Activated B cell treated with CpG ODN at 0.5 μM for 24 hours (primary cell): ENCODE measurements around the gene ARHGAP10. TPM values are rescaled to one million over a fixed set of nuclear protein-coding genes. Genes with fewer than 3 reads are reported as not detected.
"Not testable (repeated sequence)": the region's sequence is repeated elsewhere in the genome, so short reads cannot be mapped to it uniquely, and the experiment has no call there.

Experiments used
- ATAC-seq: fragments of 200-7000 bp; cut with Tn5 transposase; one replicate; pipeline ENCODE4 v1.10.0; 2021; ENCODE audit warnings: low read depth, mild to moderate bottlenecking, moderate library complexity
- CTCF ChIA-PET: fragments of 350-600 bp; sonication (Branson Sonifier 250); formaldehyde crosslinking; loops from one replicate; lab custom pipeline; 2021; ENCODE audit warnings: antibody characterized with exemption; lab: Charles Lee
- POLR2A ChIA-PET: fragments of 350-600 bp; sonication (Branson Sonifier 250); formaldehyde crosslinking; loops from one replicate; lab custom pipeline; 2021; ENCODE audit warnings: antibody characterized with exemption; lab: Charles Lee
- DNase-seq: peaks from one replicate; pipeline ENCODE4 v3.0.0; 2022
- H3K27ac Mint-ChIP-seq: one replicate; pipeline ENCODE4 v1.8.0; 2020; ENCODE audit warnings: mixed read lengths
- H3K27me3 Mint-ChIP-seq: one replicate; pipeline ENCODE4 v1.8.0; 2021; ENCODE audit warnings: mixed read lengths
- H3K36me3 Mint-ChIP-seq: one replicate; pipeline ENCODE4 v1.8.0; 2021; ENCODE audit warnings: low read depth, mixed read lengths
- H3K4me1 Mint-ChIP-seq: one replicate; pipeline ENCODE4 v1.8.0; 2021; ENCODE audit warnings: mixed read lengths
- H3K4me3 Mint-ChIP-seq: one replicate; pipeline ENCODE4 v1.8.0; 2020; ENCODE audit warnings: mild to moderate bottlenecking, mixed read lengths
- H3K9me3 Mint-ChIP-seq: one replicate; pipeline ENCODE4 v1.8.0; 2020; ENCODE audit warnings: mixed read lengths
- CTCF ChIP-seq: fragments of 200-600 bp; IDR thresholded peaks from one replicate; pipeline ENCODE4 v1.8.0; 2022; ENCODE audit warnings: antibody characterized with exemption, mild to moderate bottlenecking
- intact Hi-C: fragments of 100-400 bp; cut with micrococcal nuclease; formaldehyde crosslinking; loops from one replicate; pipeline ENCODE4 v1.15.1; 2024
- total RNA-seq: library from RNA; stranded (reverse); gene quantifications from 2 replicates; pipeline ENCODE4 v1.2.3, GENCODE V29; 2022

ARHGAP10 gene
- total RNA-seq, 1 donor from 2014 or later = 0.60 TPM

GRCh38 chr4:147880511-147880910 is 148.6 kb downstream of the ARHGAP10 start:
- no peaks in the 10 kb centered on the region for H3K27me3 Mint-ChIP-seq
- no peaks in the 10 kb centered on the region for H3K36me3 Mint-ChIP-seq
- H3K4me3 Mint-ChIP-seq = no peak overlapping the region
- DNase-seq = no peak
- intact Hi-C loops = no loop called here
- H3K4me1 Mint-ChIP-seq = no peaks in the 10 kb centered on the region
- CTCF ChIA-PET = interaction anchor here (1.3 kb wide), 1 partner anchor 14 kb away, joined by 3 read pairs; no protein-coding TSS in a partner anchor
- ATAC-seq = no peak
- H3K27ac Mint-ChIP-seq = no peak overlapping the region
- POLR2A ChIA-PET = no interaction called here
- TF ChIP-seq CTCF = no peak
- H3K9me3 Mint-ChIP-seq = peaks cover 7% of the 10 kb centered on the region

- H3K4me1 Mint-ChIP-seq = no peaks in the 10 kb centered on the region
- ATAC-seq (no peak), DNase-seq (no peak)
- H3K27me3 Mint-ChIP-seq = no peaks in the 10 kb centered on the region
- no peaks in the 10 kb centered on the region for H3K36me3 Mint-ChIP-seq
- intact Hi-C loops = no loop called here
- H3K9me3 Mint-ChIP-seq = peaks cover 7% of the 10 kb centered on the region
- H3K4me3 Mint-ChIP-seq = no peak overlapping the region
- no peak for TF ChIP-seq CTCF
- ChIA-PET CTCF (interaction anchor here (1.1 to 3.0 kb wide), 2 partner anchors 18 kb away, joined by 3 to 17 read pairs; no protein-coding TSS in a partner anchor), POLR2A (no interaction called here)
- no peak overlapping the region for H3K27ac Mint-ChIP-seq
Measured at GRCh38 chr4:147884536-147884935, 152.6 kb downstream of the ARHGAP10 start.

- ATAC-seq, H3K4me3 Mint-ChIP-seq, H3K27ac Mint-ChIP-seq, H3K36me3 Mint-ChIP-seq, DNase-seq, intact Hi-C loops, H3K4me1 Mint-ChIP-seq, POLR2A ChIA-PET, H3K27me3 Mint-ChIP-seq, H3K9me3 Mint-ChIP-seq: not testable (repeated sequence)
- CTCF ChIA-PET = interaction anchor here (1.1 kb wide), 1 partner anchor 18 kb away, joined by 3 read pairs; no protein-coding TSS in a partner anchor
Measured at GRCh38 chr4:147885216-147885615, 153.3 kb downstream of the ARHGAP10 start.

GRCh38 chr4:147891476-147892115 is 159.7 kb downstream of the ARHGAP10 start:
- H3K9me3 Mint-ChIP-seq = peaks cover 11% of the 10 kb centered on the region
- H3K27me3 Mint-ChIP-seq = peaks cover 3% of the 10 kb centered on the region
- no peaks in the 10 kb centered on the region for H3K36me3 Mint-ChIP-seq
- ATAC-seq (no peak), DNase-seq (no peak)
- H3K27ac Mint-ChIP-seq = no peak overlapping the region
- ChIA-PET CTCF (no interaction called here), POLR2A (no interaction called here)
- TF ChIP-seq CTCF = no peak
- H3K4me3 Mint-ChIP-seq = no peak overlapping the region
- intact Hi-C loops = no loop called here
- no peaks in the 10 kb centered on the region for H3K4me1 Mint-ChIP-seq

GRCh38 chr4:147899512-147899911 is 167.6 kb downstream of the ARHGAP10 start:
- intact Hi-C loops = no loop called here
- ChIA-PET CTCF (no interaction called here), POLR2A (no interaction called here)
- no peak overlapping the region for H3K4me3 Mint-ChIP-seq
- no peak for DNase-seq
- H3K4me1 Mint-ChIP-seq = no peaks in the 10 kb centered on the region
- TF ChIP-seq CTCF = no peak
- H3K27me3 Mint-ChIP-seq = no peaks in the 10 kb centered on the region
- H3K27ac Mint-ChIP-seq = no peak overlapping the region
- ATAC-seq = no peak
- peaks cover 2% of the 10 kb centered on the region for H3K9me3 Mint-ChIP-seq
- no peaks in the 10 kb centered on the region for H3K36me3 Mint-ChIP-seq

- no peak for TF ChIP-seq CTCF
- intact Hi-C loops = no loop called here
- no peak for ATAC-seq
- H3K4me3 Mint-ChIP-seq = no peak overlapping the region
- H3K27ac Mint-ChIP-seq = no peak overlapping the region
- ChIA-PET POLR2A (no interaction called here), CTCF (no interaction called here)
- no peaks in the 10 kb centered on the region for H3K9me3 Mint-ChIP-seq
- DNase-seq = no peak
- no peaks in the 10 kb centered on the region for H3K27me3 Mint-ChIP-seq
- no peaks in the 10 kb centered on the region for H3K4me1 Mint-ChIP-seq
- no peaks in the 10 kb centered on the region for H3K36me3 Mint-ChIP-seq
Measured at GRCh38 chr4:147901388-147901787, 169.5 kb downstream of the ARHGAP10 start.
